Activated naive CD4-positive, alpha-beta T cell treated with anti-CD3 and anti-CD28 coated beads, Interleukin-2, amount 50 U/mL, for 16 hours (primary cell): ENCODE results near the gene TLR10.
A peak's percentile ranks its signal among the peaks of the same experiment; 100 is the strongest.
"Not testable (repeated sequence)": the region's sequence is repeated elsewhere in the genome, so short reads cannot be mapped to it uniquely, and the experiment has no call there.

Experiments used
- DNase-seq: peaks from one replicate; pipeline ENCODE4 v3.0.0-alpha.2; 2020

The TLR10 gene

GRCh38 chr4:38782452-38783108 is at the start of gene TLR10:
Gene TLR10, minus strand, starts transcription at chr4:38782990. Its CDS starts 7,400 bp downstream, at chr4:38775590.
- peak; percentile 25 for DNase-seq

GRCh38 chr4:38832206-38832605 is 49.4 kb upstream of the TLR10 start:
- no peak for DNase-seq

- DNase-seq = no peak
These were observed 48.9 kb upstream of the TLR10 start for GRCh38 chr4:38831653-38832052.

- no peak for DNase-seq
These were observed 46.4 kb upstream of the TLR10 start for GRCh38 chr4:38829237-38829636.

GRCh38 chr4:38823766-38824165 is 41.0 kb upstream of the TLR10 start:
- DNase-seq = no peak

- no peak for DNase-seq
These were observed 40.0 kb upstream of the TLR10 start for GRCh38 chr4:38822748-38823303.

GRCh38 chr4:38821739-38822138 is 38.9 kb upstream of the TLR10 start:
- DNase-seq = no peak

GRCh38 chr4:38820329-38821061 is 37.7 kb upstream of the TLR10 start:
- no peak for DNase-seq

GRCh38 chr4:38819569-38819968 is 36.8 kb upstream of the TLR10 start:
- no peak for DNase-seq

- DNase-seq = no peak
These were observed 35.7 kb upstream of the TLR10 start for GRCh38 chr4:38818441-38818976.

- no peak for DNase-seq
These were observed 33.3 kb upstream of the TLR10 start for GRCh38 chr4:38815885-38816782.

- no peak for DNase-seq
These were observed 31.6 kb upstream of the TLR10 start for GRCh38 chr4:38814386-38814785.

- no peak for DNase-seq
These were observed 28.5 kb upstream of the TLR10 start for GRCh38 chr4:38811297-38811696.

- not testable (repeated sequence) for DNase-seq
These were observed 24.7 kb upstream of the TLR10 start for GRCh38 chr4:38807462-38807861.

- not testable (repeated sequence) for DNase-seq
These were observed 23.5 kb upstream of the TLR10 start for GRCh38 chr4:38806251-38806650.

- no peak for DNase-seq
These were observed 22.8 kb upstream of the TLR10 start for GRCh38 chr4:38805530-38806145.

- no peak for DNase-seq
These were observed 22.0 kb upstream of the TLR10 start, which contains the start of gene TLR1 for GRCh38 chr4:38804654-38805295. Gene TLR1, minus strand, starts transcription at chr4:38804791. Its CDS starts 5,960 bp downstream, at chr4:38798831.

- peak; percentile 20 for DNase-seq
These were observed 21.3 kb upstream of the TLR10 start for GRCh38 chr4:38803833-38804653.

GRCh38 chr4:38802561-38803355 is 20.0 kb upstream of the TLR10 start:
- no peak for DNase-seq

- no peak for DNase-seq
These were observed 18.2 kb upstream of the TLR10 start for GRCh38 chr4:38800961-38801450.
